ENCODE measurements around the gene PTK7.

GRCh38 chr6:43123461-43124314 is 47.6 kb downstream of the PTK7 start:
- TF ChIP-seq POLR2AphosphoS5 (IDR thresholded peaks at IDR 0.05): no peak
- TF ChIP-seq, protein P1, sequence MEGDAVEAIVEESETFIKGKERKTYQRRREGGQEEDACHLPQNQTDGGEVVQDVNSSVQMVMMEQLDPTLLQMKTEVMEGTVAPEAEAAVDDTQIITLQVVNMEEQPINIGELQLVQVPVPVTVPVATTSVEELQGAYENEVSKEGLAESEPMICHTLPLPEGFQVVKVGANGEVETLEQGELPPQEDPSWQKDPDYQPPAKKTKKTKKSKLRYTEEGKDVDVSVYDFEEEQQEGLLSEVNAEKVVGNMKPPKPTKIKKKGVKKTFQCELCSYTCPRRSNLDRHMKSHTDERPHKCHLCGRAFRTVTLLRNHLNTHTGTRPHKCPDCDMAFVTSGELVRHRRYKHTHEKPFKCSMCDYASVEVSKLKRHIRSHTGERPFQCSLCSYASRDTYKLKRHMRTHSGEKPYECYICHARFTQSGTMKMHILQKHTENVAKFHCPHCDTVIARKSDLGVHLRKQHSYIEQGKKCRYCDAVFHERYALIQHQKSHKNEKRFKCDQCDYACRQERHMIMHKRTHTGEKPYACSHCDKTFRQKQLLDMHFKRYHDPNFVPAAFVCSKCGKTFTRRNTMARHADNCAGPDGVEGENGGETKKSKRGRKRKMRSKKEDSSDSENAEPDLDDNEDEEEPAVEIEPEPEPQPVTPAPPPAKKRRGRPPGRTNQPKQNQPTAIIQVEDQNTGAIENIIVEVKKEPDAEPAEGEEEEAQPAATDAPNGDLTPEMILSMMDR (IDR thresholded peaks at IDR 0.05): no peak
